SHP77 (cell line): Measurements from ENCODE around the gene EVX1.

ENCODE experiments used
- DNase-seq, 2 experiments: peaks; one replicate each; lab custom pipeline; 2025; lab: John Stamatoyannopoulos, UW

Gene EVX1

GRCh38 chr7:27205325-27206280, 37.0 kb upstream of the EVX1 start:
- no peak for DNase-seq

- DNase-seq, result no peak
Observed at GRCh38 chr7:27207348-27207985, 35.1 kb upstream of the EVX1 start.

- no peak for DNase-seq
Observed at GRCh38 chr7:27208998-27209397, 33.6 kb upstream of the EVX1 start.

GRCh38 chr7:27209933-27210440, 32.6 kb upstream of the EVX1 start:
- no peak for DNase-seq

GRCh38 chr7:27210441-27211083, 32.0 kb upstream of the EVX1 start:
- DNase-seq, result peak; percentile 63 to 68

- DNase-seq, result no peak
Observed at GRCh38 chr7:27211084-27211446, 31.5 kb upstream of the EVX1 start.

- no peak for DNase-seq
Observed at GRCh38 chr7:27211764-27212204, 30.8 kb upstream of the EVX1 start.

GRCh38 chr7:27212497-27213432, 29.8 kb upstream of the EVX1 start:
- no peak for DNase-seq

GRCh38 chr7:27213433-27214238, 29.0 kb upstream of the EVX1 start:
- DNase-seq, result no peak

- DNase-seq, result no peak
Observed at GRCh38 chr7:27214239-27214950, 28.2 kb upstream of the EVX1 start.

- no peak for DNase-seq
Observed at GRCh38 chr7:27215356-27215755, 27.2 kb upstream of the EVX1 start.

- no peak for DNase-seq
Observed at GRCh38 chr7:27217951-27218350, 24.7 kb upstream of the EVX1 start.

GRCh38 chr7:27219821-27220220, 22.8 kb upstream of the EVX1 start:
- DNase-seq, result no peak

GRCh38 chr7:27220440-27220955, 22.1 kb upstream of the EVX1 start:
- no peak for DNase-seq

GRCh38 chr7:27221201-27221797, 21.3 kb upstream of the EVX1 start:
- DNase-seq, result no peak

GRCh38 chr7:27223941-27224575, 18.5 kb upstream of the EVX1 start:
- DNase-seq, result no peak

GRCh38 chr7:27224983-27225934, 17.3 kb upstream of the EVX1 start:
- no peak for DNase-seq

GRCh38 chr7:27229448-27229847, 13.2 kb upstream of the EVX1 start:
- no peak for DNase-seq
